Pancreas (tissue), 10 donors: ENCODE measurements around the gene NRAS. TPM values are rescaled to one million over a fixed set of nuclear protein-coding genes. Genes with fewer than 3 reads are reported as not detected.

ENCODE experiments used
- ATAC-seq, 4 donors: fragments of 200-7000 bp; cut with Tn5 transposase; one replicate each; pipeline versions ENCODE4 v1.8.0 to v1.9.1; 2020; ENCODE audit warnings: mild to moderate bottlenecking in 4 of 4, moderate library complexity in 4 of 4
- DNase-seq, 6 donors: peaks; one replicate each; pipeline ENCODE4 v3.0.0-alpha.2; 2020
- FAIRE-seq: peaks from 2 replicates; lab custom pipeline; 2012; peaks lifted over from hg19 to GRCh38; lab: Jason Lieb, UNC
- H3K27ac ChIP-seq, 4 donors: fragments of 200-600 bp; sonication (generic); 1 replicate in 3 of 4; 2 replicates in 1 of 4; pipeline versions ENCODE4 v1.5.0 to v1.8.0; 2020
- H3K27me3 ChIP-seq, 4 donors: fragments of 200-600 bp; one replicate each; pipeline ENCODE4 v1.8.0; 2021
- H3K36me3 ChIP-seq, 3 donors: fragments of 200-600 bp; sonication (generic) in 1 of 3; one replicate each; pipeline versions ENCODE4 v1.5.0 to v1.8.0; 2020 to 2021
- H3K4me1 ChIP-seq, 3 donors: fragments of 200-600 bp; one replicate each; pipeline ENCODE4 v1.8.0; 2021
- H3K4me3 ChIP-seq, 4 donors: fragments of 200-600 bp; sonication (generic) in 2 of 4; one replicate each; pipeline versions ENCODE4 v1.5.0 to v1.8.0; 2020 to 2021
- H3K9me3 ChIP-seq, 4 donors: fragments of 200-600 bp; one replicate each; pipeline ENCODE4 v1.8.0; 2021
- CTCF ChIP-seq, 4 donors: fragments of 200-600 bp; sonication (generic) in 3 of 4; IDR thresholded peaks; one replicate each; pipeline versions ENCODE4 v1.5.0 to v1.8.0; 2021; ENCODE audit warnings: antibody characterized with exemption in 4 of 4
- WGBS, 2 donors: extraction: QIAGEN DNeasy Blood & Tissue Kit; methylation state at CpG; one replicate each; pipeline ENCODE4 v1.1.7; 2013; 5-methylcytosine and 5-hydroxymethylcytosine counted together
- intact Hi-C, 3 donors: fragments of 100-400 bp; cut with DNase I; formaldehyde crosslinking; loops; one replicate each; pipeline versions ENCODE4 v1.11.1 to v1.14.2; 2022
- polyA plus RNA-seq, 2 donors: library from polyadenylated mRNA; stranded (reverse); fragments of 200-250 nt; gene quantifications; one replicate each; pipeline ENCODE4 v1.2.3, GENCODE V29; 2013
- total RNA-seq, 6 donors: library from RNA; stranded (reverse); fragmentation: NEBNext Ultra II Directional in 4 of 6; extraction: Animal tissue kit (Norgen Biotek cat#: 25700) in 4 of 6; gene quantifications; one replicate each; pipeline versions ENCODE4 v1.2.1 to v1.2.4, GENCODE V29; 2021 to 2023
- donor health status: healthy with polysubstance abuse.
- donor health status: DM: no; HTN: no; CAD: no; lungs with moderate emphysema.
- donor health status: DM: no; HTN: no; CAD: no.
- donor health status: control.
- donor health status: control.
- donor health status: Bipolar disorder and iron deficiency.
- donor health status: DM: yes; HTN: yes; CAD: no.
- donor health status: DM: no; HTN: no; CAD: no.
- donor health status: DM: no; HTN: no; CAD: no.
- donor health status: DM: yes; HTN: yes; CAD: no.

NRAS gene
- total and polyA plus RNA-seq, 8 donors, result 5.4 to 18.4 (median 9.5) TPM

- no peak for FAIRE-seq
- WGBS, 2 donors, result 78 to 85% methylated on average over 3 of the region's 3 CpGs
Measured at GRCh38 chr1:114666954-114667353, 49.6 kb downstream of the NRAS start.

GRCh38 chr1:114660238-114660637, 56.3 kb downstream of the NRAS start:
- no peaks in the 10 kb centered on the region for H3K27me3 ChIP-seq
- no peaks in the 10 kb centered on the region for H3K4me1 ChIP-seq
- intact Hi-C loops, result no loop called here
- 46 to 57% methylated on average over 2 of the region's 2 CpGs for WGBS, 2 donors
- TF ChIP-seq CTCF (IDR thresholded peaks at IDR 0.05), result no peak
- no peak overlapping the region for H3K27ac ChIP-seq
- no peak for FAIRE-seq
- ATAC-seq, result no peak
- no peak overlapping the region for H3K4me3 ChIP-seq
- DNase-seq, result no peak
- H3K36me3 ChIP-seq, result no peaks in the 10 kb centered on the region
- H3K9me3 ChIP-seq, result no peaks in the 10 kb centered on the region

More at GRCh38 chr1:114666954-114667353, 49.6 kb downstream of the NRAS start:
- DNase-seq (no peak), ATAC-seq (no peak)
- TF ChIP-seq CTCF (IDR thresholded peaks at IDR 0.05), result no peak
- H3K27ac ChIP-seq, result no peak overlapping the region
- H3K36me3 ChIP-seq, result no peaks in the 10 kb centered on the region
- no peaks in the 10 kb centered on the region for H3K27me3 ChIP-seq
- intact Hi-C loops, result no loop called here
- H3K4me1 ChIP-seq, result peaks cover 0 to 8% (median 0%) of the 10 kb centered on the region in 3 donors
- H3K4me3 ChIP-seq, result no peak overlapping the region
- H3K9me3 ChIP-seq, result no peaks in the 10 kb centered on the region

Other genes with a start within 250 kb of the NRAS start
- gene TRIM33, start 205.6 kb downstream of the NRAS start, total RNA-seq, result 10 to 100 TPM; 12.0 to 19.1 (median 15.6) TPM
- 10 to 100 TPM in 1 of 2 donors, 1 to 10 TPM in 1; 8.6 to 19.1 TPM for gene TRIM33, start 205.6 kb downstream of the NRAS start, polyA plus RNA-seq
- gene BCAS2, start 135.2 kb downstream of the NRAS start, total RNA-seq, result 10 to 100 TPM; 11.7 to 17.5 (median 13.3) TPM
- 10 to 100 TPM in 1 of 2 donors, 1 to 10 TPM in 1; 9.6 to 24.4 TPM for gene BCAS2, start 135.2 kb downstream of the NRAS start, polyA plus RNA-seq
- 1 to 10 TPM; 1.0 to 2.5 (median 2.0) TPM for gene DENND2C, start 46.7 kb downstream of the NRAS start, total RNA-seq
- 1 to 10 TPM; 1.2 to 2.6 TPM for gene DENND2C, start 46.7 kb downstream of the NRAS start, polyA plus RNA-seq
- gene AMPD1, start 21.2 kb downstream of the NRAS start, total RNA-seq, result under 1 TPM in 1 of 6 donors, not detected in 5; 0.47 TPM
- gene AMPD1, start 21.2 kb downstream of the NRAS start, polyA plus RNA-seq, result not detected
- 100 to 1,000 TPM; 268 to 346 (median 320) TPM for gene CSDE1, start 41.2 kb upstream of the NRAS start, total RNA-seq
- 100 to 1,000 TPM in 1 of 2 donors, 10 to 100 TPM in 1; 61.4 to 114 TPM for gene CSDE1, start 41.2 kb upstream of the NRAS start, polyA plus RNA-seq
- 10 to 100 TPM; 11.7 to 23.5 (median 18.8) TPM for gene SIKE1, start 63.9 kb upstream of the NRAS start, total RNA-seq
- gene SIKE1, start 63.9 kb upstream of the NRAS start, polyA plus RNA-seq, result 1 to 10 TPM; 8.6 to 10.0 TPM
- not detected for gene SYCP1, start 138.1 kb upstream of the NRAS start, total RNA-seq
- gene SYCP1, start 138.1 kb upstream of the NRAS start, polyA plus RNA-seq, result not detected